ENCODE results near the gene PERCC1. TPM values are rescaled to one million over a fixed set of nuclear protein-coding genes. Genes with fewer than 3 reads are reported as not detected.

PERCC1 gene
- total RNA-seq, 4 donors from 2014 or later, result not detected

DNA sequence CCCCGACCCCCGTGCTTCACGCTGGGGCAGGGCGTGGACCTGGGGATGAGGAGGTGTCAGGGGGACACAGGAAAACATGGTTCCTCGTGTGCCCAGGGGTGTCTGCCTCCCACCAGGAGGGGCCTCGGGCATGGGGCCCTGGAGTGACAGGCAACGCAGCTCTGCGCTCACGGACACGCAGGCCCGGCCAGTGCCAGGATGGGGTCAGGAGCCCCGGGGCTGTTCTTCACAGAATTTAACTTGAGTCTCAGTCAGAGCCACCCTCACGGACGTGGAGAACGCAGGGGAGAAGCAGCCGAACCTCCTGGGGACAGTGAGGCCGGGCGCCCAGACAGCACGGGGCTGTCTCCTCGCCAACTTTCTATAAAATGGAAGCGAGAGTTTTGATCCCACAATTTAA is 33.1 kb upstream of the PERCC1 start:
- intact Hi-C loops (cut with DNase I; ENCODE audit: low total_unique reads), result no loop called here
- no peak overlapping the region for H3K4me3 ChIP-seq (ENCODE audit: low read depth, poor library complexity, severe bottlenecking)
- 92 to 95% methylated on average over 21 of the region's 21 CpGs for WGBS, 2 donors
- TF ChIP-seq POLR2A (IDR thresholded peaks at IDR 0.05), result no peak
- DNase-seq (ENCODE audit: low spot score in 2 of 2), result no peak

- H3K4me3 ChIP-seq (ENCODE audit: low read depth, poor library complexity, severe bottlenecking), result no peak overlapping the region
- DNase-seq (ENCODE audit: low spot score in 2 of 2), result no peak
- WGBS, 2 donors, result 94% methylated on average over 9 of the region's 9 CpGs
- intact Hi-C loops (cut with DNase I; ENCODE audit: low total_unique reads), result no loop called here
- TF ChIP-seq, protein P1, sequence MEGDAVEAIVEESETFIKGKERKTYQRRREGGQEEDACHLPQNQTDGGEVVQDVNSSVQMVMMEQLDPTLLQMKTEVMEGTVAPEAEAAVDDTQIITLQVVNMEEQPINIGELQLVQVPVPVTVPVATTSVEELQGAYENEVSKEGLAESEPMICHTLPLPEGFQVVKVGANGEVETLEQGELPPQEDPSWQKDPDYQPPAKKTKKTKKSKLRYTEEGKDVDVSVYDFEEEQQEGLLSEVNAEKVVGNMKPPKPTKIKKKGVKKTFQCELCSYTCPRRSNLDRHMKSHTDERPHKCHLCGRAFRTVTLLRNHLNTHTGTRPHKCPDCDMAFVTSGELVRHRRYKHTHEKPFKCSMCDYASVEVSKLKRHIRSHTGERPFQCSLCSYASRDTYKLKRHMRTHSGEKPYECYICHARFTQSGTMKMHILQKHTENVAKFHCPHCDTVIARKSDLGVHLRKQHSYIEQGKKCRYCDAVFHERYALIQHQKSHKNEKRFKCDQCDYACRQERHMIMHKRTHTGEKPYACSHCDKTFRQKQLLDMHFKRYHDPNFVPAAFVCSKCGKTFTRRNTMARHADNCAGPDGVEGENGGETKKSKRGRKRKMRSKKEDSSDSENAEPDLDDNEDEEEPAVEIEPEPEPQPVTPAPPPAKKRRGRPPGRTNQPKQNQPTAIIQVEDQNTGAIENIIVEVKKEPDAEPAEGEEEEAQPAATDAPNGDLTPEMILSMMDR (IDR thresholded peaks at IDR 0.05), result no peak
- TF ChIP-seq POLR2A (IDR thresholded peaks at IDR 0.05), result no peak
Observed at GRCh38 chr16:1398351-1398750, 32.5 kb upstream of the PERCC1 start.

DNA sequence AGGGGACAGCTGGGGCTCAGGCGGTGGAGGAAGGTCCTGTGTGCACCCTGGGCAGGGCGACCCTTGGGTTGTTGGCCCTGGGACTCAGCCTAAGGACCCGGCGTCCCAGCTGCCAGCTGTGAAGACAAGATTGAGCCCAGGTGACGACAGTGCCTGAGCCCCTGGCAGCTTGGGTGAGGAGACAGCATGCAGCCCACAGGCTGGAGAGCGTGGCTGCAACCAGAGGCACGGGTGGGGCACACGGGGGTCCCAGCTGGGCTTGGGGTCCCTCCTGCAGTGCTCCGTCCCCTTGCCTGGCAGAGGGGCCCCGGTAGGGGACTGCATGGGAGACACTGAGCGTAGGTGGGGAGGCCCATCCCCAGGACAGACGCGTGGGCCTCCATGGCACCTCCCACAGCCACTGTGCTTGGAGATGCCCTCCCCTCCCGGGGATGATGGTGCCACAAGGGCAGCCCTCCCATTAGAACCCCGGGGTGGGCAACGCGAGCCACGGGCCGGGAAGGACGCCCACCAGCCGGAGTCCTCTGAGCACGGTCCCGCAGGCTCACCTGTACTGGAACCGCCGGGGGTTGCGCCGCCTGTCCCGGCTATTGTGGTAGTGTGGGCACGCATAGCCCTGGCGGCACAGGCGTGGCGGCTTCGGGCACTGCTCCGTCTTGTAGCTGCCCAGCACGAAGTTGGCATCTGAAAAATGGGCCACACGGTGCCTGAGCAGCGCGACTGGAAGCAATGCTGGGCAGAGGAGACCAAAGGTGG is 31.9 kb upstream of the PERCC1 start:
- no peak overlapping the region for H3K4me3 ChIP-seq (ENCODE audit: low read depth, poor library complexity, severe bottlenecking)
- 95 to 97% methylated on average over 29 to 38 of the region's 38 CpGs for WGBS, 2 donors
- DNase-seq (ENCODE audit: low spot score in 2 of 2), result no peak
- no peak for TF ChIP-seq POLR2A (IDR thresholded peaks at IDR 0.05)
- TF ChIP-seq, protein P1 (IDR thresholded peaks at IDR 0.05), result no peak
- intact Hi-C loops (cut with DNase I; ENCODE audit: low total_unique reads), result no loop called here

- WGBS, 2 donors, result 86 to 92% methylated on average over 19 to 28 of the region's 29 CpGs
- intact Hi-C loops (cut with DNase I; ENCODE audit: low total_unique reads), result loop anchor here (10.0 kb wide), 1 partner anchor 46 kb away; the partner anchor contains the start of genes GNPTG and TSR3
- H3K4me3 ChIP-seq (ENCODE audit: low read depth, poor library complexity, severe bottlenecking), result no peak overlapping the region
- TF ChIP-seq POLR2A (IDR thresholded peaks at IDR 0.05), result no peak
- DNase-seq (ENCODE audit: low spot score in 2 of 2), result no peak
Observed at GRCh38 chr16:1401061-1401757, 29.7 kb upstream of the PERCC1 start.

GRCh38 chr16:1401758-1402154 is 29.1 kb upstream of the PERCC1 start:
- no peak overlapping the region for H3K4me3 ChIP-seq (ENCODE audit: low read depth, poor library complexity, severe bottlenecking)
- intact Hi-C loops (cut with DNase I; ENCODE audit: low total_unique reads), result loop anchor here (10.0 kb wide), 1 partner anchor 47 kb away; the partner anchor contains the start of genes GNPTG and TSR3
- no peak for TF ChIP-seq POLR2A (IDR thresholded peaks at IDR 0.05)
- TF ChIP-seq, protein P1 (IDR thresholded peaks at IDR 0.05), result no peak
- 94 to 96% methylated on average over 13 of the region's 13 CpGs for WGBS, 2 donors
- no peak for DNase-seq (ENCODE audit: low spot score in 2 of 2)

- H3K4me3 ChIP-seq (ENCODE audit: low read depth, poor library complexity, severe bottlenecking), result no peak overlapping the region
- TF ChIP-seq POLR2A (IDR thresholded peaks at IDR 0.05), result no peak
- TF ChIP-seq, protein P1 (IDR thresholded peaks at IDR 0.05), result no peak
- 93 to 94% methylated on average over 20 to 22 of the region's 22 CpGs for WGBS, 2 donors
- intact Hi-C loops (cut with DNase I; ENCODE audit: low total_unique reads), result loop anchor here (10.0 kb wide), 1 partner anchor 48 kb away; the partner anchor contains the start of genes GNPTG and TSR3
- DNase-seq (ENCODE audit: low spot score in 2 of 2), result no peak
Observed at GRCh38 chr16:1403036-1403435, 27.8 kb upstream of the PERCC1 start.

Measured in lower leg skin (tissue), 4 donors.